ENCODE data around the gene PRKN.
"Not testable (repeated sequence)": the region's sequence is repeated elsewhere in the genome, so short reads cannot be mapped to it uniquely, and the experiment has no call there.

PRKN gene

GRCh38 chr6:161496941-161497340, 1230.6 kb downstream of the PRKN start:
- DNase-seq, result no peak

- not testable (repeated sequence) for DNase-seq
Measured at GRCh38 chr6:161496271-161496670, 1231.3 kb downstream of the PRKN start.

- no peak for DNase-seq
Measured at GRCh38 chr6:161494566-161494965, 1233.0 kb downstream of the PRKN start.

- no peak for DNase-seq
Measured at GRCh38 chr6:161493576-161494118, 1233.9 kb downstream of the PRKN start.

- no peak for DNase-seq
Measured at GRCh38 chr6:161489626-161490306, 1237.8 kb downstream of the PRKN start.

GRCh38 chr6:161487694-161488093, 1239.9 kb downstream of the PRKN start:
- no peak for DNase-seq

- no peak for DNase-seq
Measured at GRCh38 chr6:161487217-161487531, 1240.4 kb downstream of the PRKN start.

GRCh38 chr6:161486361-161487216, 1241.0 kb downstream of the PRKN start:
- DNase-seq, result no peak

GRCh38 chr6:161482517-161482858, 1245.1 kb downstream of the PRKN start:
- no peak for DNase-seq

GRCh38 chr6:161481786-161482516, 1245.6 kb downstream of the PRKN start:
- no peak for DNase-seq

GRCh38 chr6:161480421-161481155, 1247.0 kb downstream of the PRKN start:
- no peak for DNase-seq

- no peak for DNase-seq
Measured at GRCh38 chr6:161479376-161479775, 1248.2 kb downstream of the PRKN start.

- DNase-seq, result no peak
Measured at GRCh38 chr6:161477876-161478425, 1249.6 kb downstream of the PRKN start.

- no peak for DNase-seq
Measured at GRCh38 chr6:161476711-161477110, 1250.9 kb downstream of the PRKN start.

GRCh38 chr6:161465403-161465802, 1262.2 kb downstream of the PRKN start:
- DNase-seq, result no peak

GRCh38 chr6:161463071-161463470, 1264.5 kb downstream of the PRKN start:
- DNase-seq, result no peak

GRCh38 chr6:161462148-161462547, 1265.4 kb downstream of the PRKN start:
- no peak for DNase-seq

GRCh38 chr6:161459008-161459615, 1268.5 kb downstream of the PRKN start:
- DNase-seq, result no peak

- no peak for DNase-seq
Measured at GRCh38 chr6:161458201-161458951, 1269.2 kb downstream of the PRKN start.

GRCh38 chr6:161455848-161456247, 1271.7 kb downstream of the PRKN start:
- DNase-seq, result no peak

- DNase-seq, result no peak
Measured at GRCh38 chr6:161453558-161453957, 1274.0 kb downstream of the PRKN start.
